MCF 10A (cell line): ENCODE data around the gene AIRE. TPM values are rescaled to one million over a fixed set of nuclear protein-coding genes. Genes with fewer than 3 reads are reported as not detected.

Experiments
- BruUV-seq: library from RNA; stranded (reverse); fragments of 400-500 nt; replicated peaks from 2 replicates; lab custom pipeline; 2021; lab: Mats Ljungman, UMichigan
- CTCF ChIA-PET: fragments of 300-600 bp; sonication (Branson Sonifier 250); formaldehyde crosslinking; extraction: SDS; loops from one replicate; lab custom pipeline; 2021; ENCODE audit warnings: antibody characterized with exemption, inconsistent platforms; lab: Yijun Ruan, JAX
- POLR2A ChIA-PET: fragments of 300-600, 350-650 bp; sonication (Branson Sonifier 250); formaldehyde crosslinking; extraction: SDS; loops from one replicate; lab custom pipeline; 2020; ENCODE audit warnings: antibody characterized with exemption, inconsistent platforms; lab: Yijun Ruan, JAX
- DNase-seq: peaks from one replicate; pipeline ENCODE4 v3.0.0-alpha.2; 2018; ENCODE audit not compliant: unreplicated experiment
- H3K27ac Mint-ChIP-seq: one replicate; pipeline ENCODE4 v1.8.0; 2022; ENCODE audit warnings: mild to moderate bottlenecking, low read depth, mixed read lengths; ENCODE audit not compliant: unreplicated experiment
- H3K27me3 Mint-ChIP-seq: one replicate; pipeline ENCODE4 v1.8.0; 2022; ENCODE audit warnings: mixed read lengths; ENCODE audit not compliant: insufficient read depth, unreplicated experiment
- H3K36me3 Mint-ChIP-seq: one replicate; pipeline ENCODE4 v1.8.0; 2022; ENCODE audit warnings: mild to moderate bottlenecking, moderate library complexity, mixed read lengths; ENCODE audit not compliant: insufficient read depth, unreplicated experiment
- H3K4me1 Mint-ChIP-seq: one replicate; pipeline ENCODE4 v1.8.0; 2022; ENCODE audit warnings: mixed read lengths; ENCODE audit not compliant: insufficient read depth, unreplicated experiment
- H3K4me3 Mint-ChIP-seq: one replicate; pipeline ENCODE4 v1.8.0; 2022; ENCODE audit warnings: mild to moderate bottlenecking, moderate library complexity, mixed read lengths; ENCODE audit not compliant: unreplicated experiment
- H3K9me3 Mint-ChIP-seq: one replicate; pipeline ENCODE4 v1.8.0; 2022; ENCODE audit warnings: mixed read lengths; ENCODE audit not compliant: unreplicated experiment
- intact Hi-C: fragments of 100-400 bp; cut with micrococcal nuclease; formaldehyde crosslinking; loops from 2 replicates; pipeline ENCODE4 v1.14.1; 2022
- total RNA-seq: library from RNA; stranded (reverse); gene quantifications from 2 replicates; pipeline ENCODE4 v1.2.3, GENCODE V29; 2022
- TF ChIP-seq, protein P1 (sequence below): fragments of 200-600 bp; IDR thresholded peaks from one replicate; pipeline ENCODE4 v1.8.0; 2022; ENCODE audit warnings: antibody characterized with exemption, mild to moderate bottlenecking; ENCODE audit not compliant: unreplicated experiment

The AIRE gene
- total RNA-seq, 1 experiment from 2014 or later: not detected

DNA sequence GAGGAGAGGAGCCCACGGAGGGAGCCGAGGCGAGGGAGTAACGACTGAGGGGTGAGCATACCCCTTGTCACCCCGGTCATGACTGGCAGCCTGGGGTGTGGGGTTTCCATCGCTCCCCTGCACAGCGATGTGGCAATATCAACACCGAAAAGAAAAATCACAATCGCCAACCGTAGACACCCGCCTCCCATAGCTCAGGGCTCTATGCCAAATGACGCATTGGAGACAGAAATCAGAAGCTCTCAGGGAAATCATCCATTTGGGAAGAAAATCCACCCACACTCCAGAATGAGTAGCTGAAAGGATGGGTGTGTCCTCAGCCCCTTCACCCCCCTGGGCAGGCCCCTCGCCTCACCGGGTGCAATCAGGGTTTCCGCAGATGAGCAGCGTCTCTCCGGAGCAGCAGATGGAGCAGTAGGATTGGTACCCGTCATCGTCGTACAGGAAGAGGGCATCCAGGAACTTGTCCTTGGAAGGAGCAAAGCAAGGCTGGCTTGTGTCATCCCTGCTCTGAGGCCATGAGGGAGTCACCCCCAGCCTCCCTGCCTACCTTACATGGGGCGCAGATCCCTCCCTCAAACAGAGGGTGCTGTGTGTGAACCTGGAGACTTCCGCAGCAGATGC lies 26.5 kb upstream of the AIRE start:
- no peaks in the 10 kb centered on the region for H3K36me3 Mint-ChIP-seq
- DNase-seq: peak; percentile 77
- TF ChIP-seq, protein P1, sequence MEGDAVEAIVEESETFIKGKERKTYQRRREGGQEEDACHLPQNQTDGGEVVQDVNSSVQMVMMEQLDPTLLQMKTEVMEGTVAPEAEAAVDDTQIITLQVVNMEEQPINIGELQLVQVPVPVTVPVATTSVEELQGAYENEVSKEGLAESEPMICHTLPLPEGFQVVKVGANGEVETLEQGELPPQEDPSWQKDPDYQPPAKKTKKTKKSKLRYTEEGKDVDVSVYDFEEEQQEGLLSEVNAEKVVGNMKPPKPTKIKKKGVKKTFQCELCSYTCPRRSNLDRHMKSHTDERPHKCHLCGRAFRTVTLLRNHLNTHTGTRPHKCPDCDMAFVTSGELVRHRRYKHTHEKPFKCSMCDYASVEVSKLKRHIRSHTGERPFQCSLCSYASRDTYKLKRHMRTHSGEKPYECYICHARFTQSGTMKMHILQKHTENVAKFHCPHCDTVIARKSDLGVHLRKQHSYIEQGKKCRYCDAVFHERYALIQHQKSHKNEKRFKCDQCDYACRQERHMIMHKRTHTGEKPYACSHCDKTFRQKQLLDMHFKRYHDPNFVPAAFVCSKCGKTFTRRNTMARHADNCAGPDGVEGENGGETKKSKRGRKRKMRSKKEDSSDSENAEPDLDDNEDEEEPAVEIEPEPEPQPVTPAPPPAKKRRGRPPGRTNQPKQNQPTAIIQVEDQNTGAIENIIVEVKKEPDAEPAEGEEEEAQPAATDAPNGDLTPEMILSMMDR: no peak
- ChIA-PET CTCF (interaction anchor here (1.4 kb wide), 1 partner anchor 9 kb away, joined by 6 read pairs; no protein-coding TSS in a partner anchor), POLR2A (no interaction called here)
- peaks cover 28% of the 10 kb centered on the region for H3K27me3 Mint-ChIP-seq
- peaks cover 10% of the 10 kb centered on the region for H3K4me1 Mint-ChIP-seq
- H3K27ac Mint-ChIP-seq: no peak overlapping the region
- no TSS peak for BruUV-seq
- no peak overlapping the region for H3K4me3 Mint-ChIP-seq
- H3K9me3 Mint-ChIP-seq: no peaks in the 10 kb centered on the region
- intact Hi-C loops: no loop called here

- ChIA-PET POLR2A (no interaction called here), CTCF (no interaction called here)
- no TSS peak for BruUV-seq
- H3K27ac Mint-ChIP-seq: no peak overlapping the region
- H3K9me3 Mint-ChIP-seq: no peaks in the 10 kb centered on the region
- DNase-seq: no peak
- H3K4me1 Mint-ChIP-seq: peaks cover 10% of the 10 kb centered on the region
- no peak overlapping the region for H3K4me3 Mint-ChIP-seq
- TF ChIP-seq, protein P1: no peak
- peaks cover 28% of the 10 kb centered on the region for H3K27me3 Mint-ChIP-seq
- intact Hi-C loops: no loop called here
- no peaks in the 10 kb centered on the region for H3K36me3 Mint-ChIP-seq
Observed at GRCh38 chr21:44260066-44260465, 25.6 kb upstream of the AIRE start.

- POLR2A ChIA-PET: no interaction called here
Observed at GRCh38 chr21:44260791-44261631, 24.7 kb upstream of the AIRE start.

More at GRCh38 chr21:44260791-44261631, 24.7 kb upstream of the AIRE start:
- H3K9me3 Mint-ChIP-seq: no peaks in the 10 kb centered on the region
- no peak overlapping the region for H3K27ac Mint-ChIP-seq
- DNase-seq: no peak
- H3K36me3 Mint-ChIP-seq: no peaks in the 10 kb centered on the region
- TF ChIP-seq, protein P1: no peak
- H3K4me3 Mint-ChIP-seq: no peak overlapping the region
- no TSS peak for BruUV-seq
- peaks cover 28% of the 10 kb centered on the region for H3K27me3 Mint-ChIP-seq
- intact Hi-C loops: no loop called here
- peaks cover 10% of the 10 kb centered on the region for H3K4me1 Mint-ChIP-seq
- CTCF ChIA-PET: no interaction called here
